ENCODE measurements around the gene HES5.

DNA sequence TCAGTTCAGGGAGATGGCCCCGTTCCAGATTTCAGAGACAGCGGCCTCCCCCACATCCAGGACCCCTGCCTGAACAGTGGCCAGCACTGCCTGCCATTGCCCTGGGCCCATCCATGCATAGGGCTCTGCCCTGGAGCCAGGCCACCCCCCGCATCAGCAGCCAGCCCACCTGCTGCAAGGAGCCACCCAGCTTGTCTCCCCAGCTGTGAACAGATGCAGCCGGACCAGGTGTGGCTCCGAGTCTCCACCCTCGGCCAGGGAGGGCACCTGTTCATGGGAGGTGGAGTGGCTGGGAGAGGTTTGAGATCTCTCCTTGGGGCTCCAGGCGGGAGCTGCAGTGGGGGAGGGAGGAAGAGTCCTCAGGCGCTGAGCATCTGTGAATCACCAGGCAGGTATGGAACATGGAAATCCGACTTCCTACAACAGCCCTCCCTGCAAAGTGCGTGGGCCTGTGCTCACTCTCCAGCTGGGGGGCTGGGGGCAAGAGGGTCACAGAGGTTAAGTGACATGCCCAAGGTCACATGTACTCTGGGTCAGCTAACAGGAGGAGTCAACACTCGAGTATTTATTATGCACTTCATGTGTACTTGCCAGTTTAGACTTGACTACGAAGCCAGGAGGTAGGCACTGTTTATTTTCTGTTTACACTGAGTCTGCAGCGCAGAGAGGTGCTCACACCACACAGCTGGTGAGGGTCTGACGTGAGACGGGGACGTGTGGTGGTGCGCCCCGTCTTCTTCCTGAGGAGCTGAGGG is 4.8 kb upstream of the HES5 start:
- TF ChIP-seq, protein P1, sequence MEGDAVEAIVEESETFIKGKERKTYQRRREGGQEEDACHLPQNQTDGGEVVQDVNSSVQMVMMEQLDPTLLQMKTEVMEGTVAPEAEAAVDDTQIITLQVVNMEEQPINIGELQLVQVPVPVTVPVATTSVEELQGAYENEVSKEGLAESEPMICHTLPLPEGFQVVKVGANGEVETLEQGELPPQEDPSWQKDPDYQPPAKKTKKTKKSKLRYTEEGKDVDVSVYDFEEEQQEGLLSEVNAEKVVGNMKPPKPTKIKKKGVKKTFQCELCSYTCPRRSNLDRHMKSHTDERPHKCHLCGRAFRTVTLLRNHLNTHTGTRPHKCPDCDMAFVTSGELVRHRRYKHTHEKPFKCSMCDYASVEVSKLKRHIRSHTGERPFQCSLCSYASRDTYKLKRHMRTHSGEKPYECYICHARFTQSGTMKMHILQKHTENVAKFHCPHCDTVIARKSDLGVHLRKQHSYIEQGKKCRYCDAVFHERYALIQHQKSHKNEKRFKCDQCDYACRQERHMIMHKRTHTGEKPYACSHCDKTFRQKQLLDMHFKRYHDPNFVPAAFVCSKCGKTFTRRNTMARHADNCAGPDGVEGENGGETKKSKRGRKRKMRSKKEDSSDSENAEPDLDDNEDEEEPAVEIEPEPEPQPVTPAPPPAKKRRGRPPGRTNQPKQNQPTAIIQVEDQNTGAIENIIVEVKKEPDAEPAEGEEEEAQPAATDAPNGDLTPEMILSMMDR (conservative IDR thresholded peaks at IDR 0.05; ENCODE audit: low read length), result no peak
- no peak for TF ChIP-seq EZH2phosphoT487 (IDR thresholded peaks at IDR 0.05; ENCODE audit: borderline replicate concordance, low read depth, low read length)
